Measurements from ENCODE around the gene ERBB4.
"Not testable (repeated sequence)": the region's sequence is repeated elsewhere in the genome, so short reads cannot be mapped to it uniquely, and the experiment has no call there.

Gene ERBB4

DNA sequence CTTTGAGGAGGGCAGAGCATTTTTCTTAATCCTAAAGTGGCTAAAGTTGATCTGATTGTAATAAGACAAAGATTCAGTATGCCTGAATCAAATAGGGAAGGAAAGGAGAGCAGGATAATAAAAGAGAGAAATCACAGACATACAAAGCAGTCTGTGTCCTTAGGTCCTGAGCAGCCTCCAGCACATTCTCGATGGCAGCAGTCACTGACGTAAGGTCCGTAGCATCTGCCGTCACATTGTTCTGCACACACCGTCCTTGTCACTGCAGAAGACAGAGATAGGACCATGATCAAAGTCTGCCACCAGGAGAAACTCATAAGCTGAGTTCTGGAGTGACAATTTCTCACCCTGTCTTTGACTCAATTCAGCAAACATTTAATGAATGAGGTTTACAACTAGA is 813.7 kb downstream of the ERBB4 start:
- no peak for DNase-seq (ENCODE audit: low read depth)

DNA sequence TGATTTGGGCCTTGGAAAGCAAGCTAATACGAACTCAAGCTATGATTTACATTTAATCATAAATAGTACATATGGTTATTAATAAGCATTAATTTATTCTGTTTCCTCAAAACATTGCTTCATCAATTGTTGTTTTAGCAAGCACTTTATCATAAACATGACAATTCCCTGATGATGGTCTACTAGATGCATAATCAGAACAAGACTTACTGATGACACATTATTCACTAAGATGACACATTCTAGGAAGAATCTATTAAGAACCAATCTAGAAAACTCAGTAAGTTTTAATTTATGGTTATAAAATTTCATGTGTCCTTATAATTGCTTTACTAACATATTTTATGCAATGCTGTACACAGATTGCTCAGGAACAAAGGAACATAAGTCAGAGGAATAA is 815.2 kb downstream of the ERBB4 start:
- DNase-seq (ENCODE audit: low read depth) = no peak

DNA sequence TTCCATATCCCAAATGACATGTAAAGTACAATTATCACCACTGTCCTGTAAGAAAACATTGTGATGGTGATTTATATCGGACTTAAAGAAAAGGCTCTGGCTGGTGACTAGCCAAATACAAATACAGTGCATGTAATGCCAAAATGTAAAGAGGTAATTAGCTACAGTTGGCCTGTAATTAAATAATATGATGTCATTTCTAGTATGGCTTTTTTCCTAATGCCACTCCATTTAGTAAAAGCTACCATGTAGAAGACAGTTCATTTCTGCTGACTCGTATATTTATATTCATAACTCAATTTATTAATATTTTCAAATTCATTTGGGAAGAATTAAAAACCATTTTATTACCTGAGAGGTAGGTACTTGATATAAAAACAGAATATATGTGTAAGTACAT is 815.7 kb downstream of the ERBB4 start:
- no peak for DNase-seq (ENCODE audit: low read depth)

DNA sequence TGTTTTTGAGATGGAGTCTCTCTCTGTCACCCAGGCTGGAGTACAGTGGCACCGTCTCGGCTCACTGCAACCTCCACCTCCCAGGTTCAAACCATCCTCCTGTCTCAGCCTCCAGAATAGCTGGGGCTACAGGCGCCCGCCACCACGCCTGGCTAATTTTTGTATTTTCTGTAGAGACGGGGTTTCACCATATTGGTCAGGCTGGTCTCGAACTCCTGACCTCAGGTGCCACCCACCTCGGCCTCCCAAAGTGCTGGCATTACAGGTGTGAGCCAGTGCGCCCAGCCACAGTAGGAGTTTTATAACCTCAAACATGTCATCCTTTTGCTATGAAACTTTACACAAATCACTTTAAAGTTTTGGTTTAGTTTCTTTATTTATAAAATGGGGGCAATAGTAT is 816.7 kb downstream of the ERBB4 start:
- DNase-seq (ENCODE audit: low read depth) = not testable (repeated sequence)

DNA sequence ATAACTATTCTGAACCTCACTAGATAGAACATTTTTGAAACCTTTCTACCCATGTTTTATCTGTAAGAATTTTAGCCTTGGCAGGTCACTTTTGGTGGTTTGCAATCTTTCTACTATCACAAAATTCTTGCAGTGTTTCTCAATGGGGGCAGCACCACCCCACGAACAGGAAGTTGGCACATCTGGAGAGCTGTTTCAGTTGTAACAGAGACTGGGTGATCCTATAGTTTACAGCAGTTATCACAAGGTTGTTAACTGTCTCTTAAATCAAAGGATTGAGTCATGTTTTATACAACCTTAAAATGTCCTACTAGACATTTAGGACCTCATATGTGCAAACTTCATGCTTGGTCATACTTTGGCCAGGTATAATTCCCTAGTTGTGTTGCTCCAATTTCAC is 829.2 kb downstream of the ERBB4 start:
- no peak for DNase-seq (ENCODE audit: low read depth)

DNA sequence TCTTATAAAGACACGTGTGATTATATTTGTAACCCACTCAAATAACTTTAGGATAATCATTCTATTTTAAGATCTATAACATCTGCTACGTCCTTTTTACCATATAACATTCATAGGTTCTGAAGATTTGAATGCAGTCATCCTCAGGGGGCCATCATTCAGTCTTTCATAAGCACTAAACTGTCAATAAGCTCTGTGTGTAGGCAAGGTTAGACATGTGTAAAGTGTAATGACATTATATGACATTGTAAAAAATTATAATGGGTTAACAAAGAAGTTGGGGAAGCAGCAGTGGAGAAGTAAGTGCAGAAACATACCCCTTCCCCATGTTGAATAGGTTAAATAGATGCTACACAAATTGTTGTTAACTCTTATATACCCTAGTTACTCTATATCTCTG is 845.9 kb downstream of the ERBB4 start:
- DNase-seq (ENCODE audit: low read depth) = no peak

DNA sequence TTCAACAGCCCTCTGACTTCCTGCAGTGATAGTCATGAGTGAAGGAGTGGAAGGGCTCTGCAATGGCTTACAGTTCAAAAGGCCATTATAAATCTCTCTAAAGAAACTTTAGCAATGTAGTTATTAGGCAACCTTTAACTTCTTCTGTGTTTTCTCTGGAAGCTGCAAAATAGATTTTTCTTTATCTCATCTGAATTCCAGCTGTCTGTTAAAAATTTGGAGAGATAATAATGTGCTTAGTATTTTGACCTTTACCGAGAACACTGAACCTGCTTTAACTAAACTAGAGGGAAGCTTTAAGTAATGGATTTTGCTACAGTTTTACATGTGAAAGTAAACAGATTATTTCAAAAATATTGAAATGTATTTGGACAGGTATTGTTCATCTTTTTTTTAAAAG is 847.9 kb downstream of the ERBB4 start:
- no peak for DNase-seq (ENCODE audit: low read depth)

DNA sequence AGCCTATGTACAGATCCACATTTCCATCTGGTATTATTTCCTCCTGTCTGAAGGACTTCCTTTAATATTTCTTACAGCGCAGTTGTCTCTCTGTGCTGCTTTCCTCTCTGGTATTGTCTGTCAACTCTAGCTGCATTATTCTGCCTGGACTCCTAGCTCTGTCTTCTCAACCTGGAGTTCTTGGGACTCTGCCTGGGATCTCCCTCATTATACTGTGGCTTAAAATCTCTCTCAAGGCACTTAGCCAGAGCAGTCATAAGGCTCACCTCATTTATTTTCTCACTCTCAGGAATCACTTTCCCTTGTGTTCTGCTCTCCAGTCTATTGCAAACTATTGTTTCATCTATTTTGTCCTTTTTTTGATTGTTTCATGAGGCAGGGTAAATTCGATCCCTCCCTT is 850.4 kb downstream of the ERBB4 start:
- no peak for DNase-seq (ENCODE audit: low read depth)

DNA sequence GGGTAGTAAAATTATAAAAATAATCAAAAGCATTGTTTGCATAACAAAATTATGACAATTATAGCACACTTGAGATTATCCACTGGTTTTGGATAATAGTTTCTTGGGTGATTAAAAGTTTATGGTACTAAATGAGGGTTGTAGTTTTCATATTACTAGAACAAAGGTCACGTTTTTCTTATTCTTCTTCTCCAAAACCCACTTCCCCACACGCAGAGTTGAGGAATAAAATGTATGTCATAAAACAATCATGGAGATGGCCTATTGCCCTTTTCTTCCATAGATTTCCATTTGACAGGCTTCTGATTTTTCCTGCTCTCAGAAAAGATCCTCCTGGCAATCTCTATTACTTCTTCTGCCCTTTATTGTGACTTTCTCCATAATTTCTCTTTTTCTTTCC is 863.9 kb downstream of the ERBB4 start:
- DNase-seq (ENCODE audit: low read depth) = no peak

DNA sequence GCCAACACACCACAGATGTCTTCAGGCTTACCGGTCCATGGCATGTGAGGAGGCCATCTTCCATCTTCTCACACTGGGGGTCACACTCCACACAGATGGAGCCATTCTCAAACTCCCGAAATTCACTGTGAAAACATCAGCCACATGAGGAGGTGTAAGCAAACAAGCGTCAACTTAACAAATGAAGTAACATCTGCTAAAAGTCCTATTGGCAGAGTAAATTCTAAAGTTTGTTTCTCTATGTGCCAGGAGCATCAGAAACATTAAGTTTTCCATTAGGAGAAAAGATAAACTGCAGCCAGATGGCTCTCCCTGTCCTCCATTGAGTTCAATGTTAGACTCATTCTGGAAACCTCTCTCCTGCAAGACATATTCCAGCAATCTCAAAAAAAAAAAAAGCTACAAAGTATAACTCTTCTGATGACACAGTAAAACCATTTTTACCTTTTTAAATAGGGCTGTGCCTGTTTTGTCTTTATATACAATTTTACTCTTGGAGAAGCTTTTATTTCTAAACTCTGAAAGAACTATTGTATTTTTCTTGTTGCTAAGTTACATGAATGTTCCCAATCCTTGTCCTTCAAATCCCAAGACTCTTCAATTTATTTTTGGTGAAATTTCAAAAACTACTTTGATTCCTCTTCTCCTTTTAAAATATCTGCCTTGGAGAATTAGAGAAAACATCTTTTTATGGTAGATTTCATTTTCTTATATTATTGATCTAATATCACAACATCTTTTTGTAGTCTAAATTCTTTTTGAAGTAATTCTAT is 865.3 kb downstream of the ERBB4 start:
- no peak for DNase-seq (ENCODE audit: low read depth)

DNA sequence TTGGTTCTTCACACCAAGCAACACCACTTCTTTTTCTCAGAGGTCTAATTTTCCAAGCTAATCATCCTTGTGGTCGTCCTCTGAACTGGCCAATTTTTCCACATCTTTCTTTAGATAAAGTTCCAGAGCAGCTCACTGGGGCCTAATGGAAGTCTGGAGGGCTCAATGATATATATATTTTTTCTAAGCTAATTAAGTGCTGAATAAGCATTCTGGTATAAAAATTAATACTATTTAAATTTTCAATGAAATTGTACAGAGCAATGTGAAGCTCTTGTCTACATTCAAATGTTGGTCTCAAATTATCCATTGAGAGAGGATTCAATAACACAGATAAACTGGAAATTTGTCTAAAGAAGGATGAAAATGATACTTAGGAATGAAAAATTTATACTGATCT is 866.6 kb downstream of the ERBB4 start:
- DNase-seq (ENCODE audit: low read depth) = no peak

DNA sequence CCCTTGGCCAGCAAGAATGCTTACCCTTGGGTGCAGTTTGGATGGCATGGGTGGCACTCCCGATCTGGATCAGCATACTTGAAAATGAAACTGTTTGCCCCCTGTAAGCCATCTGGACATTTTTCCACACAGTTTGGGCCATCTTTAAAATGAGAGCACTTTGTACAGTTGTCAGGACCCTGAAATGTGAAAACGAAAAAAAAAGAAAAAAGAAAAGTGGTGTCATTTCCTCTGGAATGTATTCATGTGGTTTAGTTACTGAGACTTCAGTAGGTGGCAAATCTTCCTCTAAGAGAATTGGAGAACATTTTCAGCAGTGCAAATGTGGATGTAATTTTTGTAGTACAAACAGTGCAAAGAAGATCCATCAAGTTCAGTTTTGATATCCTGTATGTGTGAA is 873.3 kb downstream of the ERBB4 start:
- DNase-seq (ENCODE audit: low read depth) = no peak

DNA sequence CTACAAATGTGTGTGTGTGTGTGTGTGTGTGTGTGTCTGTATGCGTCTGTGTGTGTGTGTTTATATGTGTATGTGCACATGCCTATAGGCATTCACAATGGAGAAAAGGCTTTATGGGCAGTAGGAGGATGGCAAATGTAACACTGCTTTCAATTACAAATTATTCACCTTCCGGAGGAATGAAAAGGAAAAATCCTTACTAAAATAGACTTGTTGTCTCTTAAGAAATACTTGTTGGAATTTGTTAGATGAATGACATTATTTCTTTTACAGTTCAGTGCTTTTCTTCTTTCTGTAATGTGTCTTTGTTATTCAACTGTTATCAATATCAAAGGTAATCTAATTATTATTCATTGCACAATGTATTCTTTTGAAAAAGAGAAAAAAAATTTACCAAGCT is 874.3 kb downstream of the ERBB4 start:
- DNase-seq (ENCODE audit: low read depth) = no peak

DNA sequence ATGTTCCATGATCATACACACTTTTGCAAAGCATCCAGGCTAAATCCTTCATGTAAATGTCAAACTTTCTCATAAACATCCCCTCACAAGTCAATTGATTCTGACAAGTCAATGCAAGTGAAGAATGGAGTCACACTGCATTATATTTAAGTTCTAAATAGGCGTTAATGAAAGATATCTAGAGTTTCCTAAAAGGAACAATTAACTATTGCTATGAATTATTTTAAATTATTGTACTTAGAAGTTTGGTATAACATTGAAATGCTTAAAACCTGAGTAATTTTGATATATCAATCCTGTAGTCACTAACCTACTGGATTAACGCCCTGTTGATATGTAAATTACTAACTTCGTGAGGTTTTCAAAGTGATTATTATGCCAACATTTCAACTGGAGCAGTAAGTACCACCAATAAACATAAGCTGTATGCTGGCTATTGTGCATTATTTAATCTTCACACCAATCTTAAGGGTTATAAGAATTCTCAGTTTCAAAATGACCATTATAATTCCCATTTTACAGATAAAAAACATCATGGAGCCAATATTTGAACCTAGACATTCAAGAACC is 884.3 kb downstream of the ERBB4 start:
- no peak for DNase-seq (ENCODE audit: low read depth)

DNA sequence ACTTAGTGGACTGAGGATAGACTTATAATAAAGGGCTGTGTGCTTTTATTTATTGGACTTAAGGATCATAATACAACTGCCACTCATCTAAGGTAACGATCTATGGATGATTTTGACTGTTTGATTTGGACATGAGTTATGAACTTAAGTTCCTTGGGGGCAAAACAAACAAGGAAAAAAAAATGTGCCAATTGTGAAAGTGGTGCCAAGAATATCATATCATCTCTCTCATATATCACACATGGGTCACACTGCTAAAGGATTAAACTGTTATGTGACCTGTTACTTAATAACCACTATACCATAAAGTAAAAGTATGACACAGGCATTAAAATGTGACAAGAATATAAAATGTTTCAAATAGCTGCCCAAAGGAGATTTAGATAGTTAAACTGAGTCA is 886.3 kb downstream of the ERBB4 start:
- no peak for DNase-seq (ENCODE audit: low read depth)

DNA sequence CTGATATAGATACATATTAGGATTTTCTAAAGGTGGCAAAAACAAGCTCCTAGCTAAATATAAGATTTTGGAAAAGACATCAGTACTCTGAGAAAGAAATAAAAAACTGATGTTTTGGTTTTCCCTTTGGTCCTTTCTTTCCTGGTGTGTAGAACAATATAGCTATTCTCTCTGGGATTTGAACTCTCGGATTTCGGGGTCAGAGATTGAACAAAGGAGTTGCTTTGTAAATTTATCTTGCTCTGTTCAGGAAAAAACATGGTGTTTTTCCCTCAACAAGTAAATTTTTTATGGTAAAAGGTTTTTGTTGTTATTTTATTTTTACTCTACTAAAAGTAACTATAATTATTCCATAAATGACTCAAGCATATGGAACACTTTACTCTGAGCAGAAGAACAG is 889.3 kb downstream of the ERBB4 start:
- DNase-seq (ENCODE audit: low read depth) = no peak

DNA sequence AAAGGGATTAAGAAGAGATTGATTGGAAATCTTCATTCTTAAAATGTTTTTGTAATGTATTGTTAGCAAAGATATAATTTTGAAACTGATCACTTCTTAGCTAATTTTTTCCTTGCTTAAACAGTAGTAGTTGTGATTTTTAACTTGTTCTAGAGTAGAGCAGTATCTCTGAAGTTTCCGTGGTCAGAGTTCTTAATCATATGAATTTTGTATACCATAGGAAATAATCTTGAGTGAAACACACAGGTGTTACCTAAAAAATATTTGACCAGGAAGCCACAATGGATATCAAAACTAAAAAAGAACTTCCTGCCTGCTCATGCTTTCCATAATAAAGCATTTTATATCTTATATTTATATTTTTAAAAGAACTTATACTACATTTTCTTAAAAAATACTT is 907.1 kb downstream of the ERBB4 start:
- DNase-seq (ENCODE audit: low read depth) = no peak

DNA sequence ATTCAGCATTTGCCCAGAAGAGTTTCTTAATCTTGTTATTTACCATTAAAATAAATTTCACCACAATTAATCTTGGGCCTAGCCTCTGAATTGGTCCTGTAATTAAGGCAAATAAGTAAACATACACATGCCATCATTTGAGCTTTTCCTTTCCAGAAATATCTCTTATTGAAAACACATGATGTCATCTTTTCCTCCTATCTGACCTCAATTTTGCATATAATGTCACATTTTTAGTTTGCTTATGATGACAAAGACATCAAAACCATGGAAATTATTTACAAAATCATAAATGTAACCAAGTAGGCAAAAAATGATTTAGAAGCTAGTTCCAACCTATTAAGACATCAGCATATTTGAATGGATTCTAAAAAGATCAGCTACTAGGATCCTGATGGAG is 915.5 kb downstream of the ERBB4 start:
- DNase-seq (ENCODE audit: low read depth) = no peak

DNA sequence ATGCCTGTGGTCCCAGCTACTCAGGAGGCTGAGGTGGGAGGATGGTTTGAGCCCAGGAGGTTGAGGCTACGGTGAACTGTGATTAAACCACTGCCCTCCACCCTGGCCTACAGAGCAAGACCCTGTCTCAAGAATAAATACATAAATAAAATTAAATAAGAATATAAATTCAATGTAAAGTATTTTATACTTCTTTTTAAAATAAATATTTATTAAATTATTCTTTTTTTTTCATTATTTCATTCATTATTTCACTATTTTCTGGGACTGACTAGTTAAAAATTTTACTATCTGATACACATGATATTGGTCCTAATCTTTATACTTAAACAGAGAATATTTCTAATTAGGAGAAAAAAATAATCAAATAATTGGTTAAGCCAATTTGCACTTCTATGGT is 917.6 kb downstream of the ERBB4 start:
- DNase-seq (ENCODE audit: low read depth) = no peak

DNA sequence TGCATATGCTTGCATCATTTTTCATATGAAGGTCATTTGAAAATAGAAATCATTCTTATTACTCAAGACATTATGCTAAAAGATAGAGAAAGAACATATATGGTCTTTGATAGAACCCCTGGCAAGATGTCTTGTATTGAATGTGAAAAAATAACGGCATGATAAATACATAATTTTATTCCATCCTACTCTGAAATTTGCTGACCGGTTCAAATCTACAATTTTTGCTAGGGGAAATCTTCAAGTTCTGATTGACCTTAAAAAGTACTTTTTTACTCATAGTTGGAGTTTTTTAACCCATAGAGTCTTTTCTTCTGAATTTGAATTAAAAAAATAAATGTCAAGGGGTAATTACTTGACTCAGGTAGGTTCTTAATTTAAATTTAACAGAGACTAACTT is 920.8 kb downstream of the ERBB4 start:
- no peak for DNase-seq (ENCODE audit: low read depth)

DNA sequence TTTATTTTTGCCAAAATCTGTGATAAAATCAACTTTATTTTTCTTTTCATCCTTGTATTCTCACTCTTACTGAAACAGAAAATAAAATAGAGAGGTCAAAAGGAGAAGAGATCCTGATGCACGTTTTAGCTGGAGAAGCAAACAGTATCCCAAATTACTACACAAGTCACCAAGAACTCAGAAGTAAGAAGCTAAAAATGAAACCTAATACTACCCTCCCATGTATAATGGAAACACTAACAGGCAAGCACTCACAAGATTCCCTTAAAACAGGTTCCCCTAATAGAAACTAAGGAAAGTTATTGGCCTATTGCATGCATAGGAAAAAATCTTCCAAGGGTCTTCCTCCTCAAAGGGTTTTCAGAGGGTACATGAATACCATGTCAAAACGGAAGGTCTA is 927.0 kb downstream of the ERBB4 start:
- DNase-seq (ENCODE audit: low read depth) = no peak

DNA sequence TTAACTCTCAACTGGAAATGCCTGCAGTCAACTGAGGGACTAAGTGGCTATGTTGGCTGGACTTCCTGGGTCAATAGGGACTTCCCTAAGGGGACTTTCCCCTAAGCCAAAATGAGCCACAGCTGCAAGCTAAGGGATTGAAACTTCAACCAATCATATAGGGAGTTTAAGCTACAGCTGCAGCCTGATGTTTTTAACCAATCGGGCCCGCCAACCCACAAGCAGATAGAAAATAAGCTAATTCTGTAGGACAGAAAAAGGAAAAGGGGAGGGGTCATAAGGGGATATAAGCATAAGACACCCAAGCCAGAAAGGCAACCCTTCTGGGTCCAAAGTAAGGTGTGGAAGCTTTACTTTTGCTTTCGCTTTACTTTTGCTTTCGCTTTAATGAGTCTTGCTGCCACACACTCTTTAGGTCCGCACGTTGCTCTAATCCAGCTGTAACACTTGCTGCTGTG is 927.5 kb downstream of the ERBB4 start:
- no peak for DNase-seq (ENCODE audit: low read depth)

DNA sequence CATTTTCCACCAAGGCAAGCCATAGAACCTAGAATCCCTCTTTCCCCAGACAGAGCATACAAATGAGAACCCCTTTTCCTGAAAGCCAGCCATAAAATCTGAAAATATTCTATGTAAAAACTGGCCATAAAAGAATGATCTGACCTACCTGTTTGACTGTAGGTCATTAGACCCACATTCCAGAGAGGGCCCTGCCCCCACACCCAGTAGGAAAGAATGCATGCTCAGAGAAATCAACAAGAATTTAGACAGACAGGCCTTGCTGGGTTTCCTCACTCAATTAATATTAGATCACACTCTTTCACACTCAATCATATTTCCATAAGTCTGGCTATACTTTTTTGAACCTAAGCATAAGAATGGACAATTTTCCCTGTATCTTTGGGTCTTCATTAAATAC is 929.5 kb downstream of the ERBB4 start:
- no peak for DNase-seq (ENCODE audit: low read depth)

DNA sequence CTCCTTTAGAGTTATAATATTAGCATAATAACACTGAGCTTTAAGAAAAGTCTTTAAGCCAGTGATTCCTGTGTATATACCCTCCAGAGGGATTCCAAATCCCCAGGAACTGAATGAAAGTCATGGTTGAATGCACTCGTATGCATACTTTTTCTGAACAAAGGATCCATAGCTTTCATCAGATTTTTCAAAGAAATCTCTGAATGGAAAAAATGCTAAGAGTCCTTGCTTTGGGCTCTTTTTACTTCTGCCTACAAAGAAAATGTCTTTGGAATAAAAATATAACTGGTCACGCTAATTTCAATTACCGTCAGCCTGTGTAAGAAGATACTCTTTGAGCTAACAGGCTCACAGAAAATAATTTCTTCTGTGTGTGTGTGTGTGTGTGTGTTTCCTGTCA is 939.5 kb downstream of the ERBB4 start:
- DNase-seq (ENCODE audit: low read depth) = no peak

All from activated T-helper 9 cell treated with anti-CD3 and anti-CD28 coated beads, Interleukin-2, amount 50 U/mL, for 16 hours (primary cell).